Measurements from ENCODE around the gene CELF2.

The CELF2 gene

DNA sequence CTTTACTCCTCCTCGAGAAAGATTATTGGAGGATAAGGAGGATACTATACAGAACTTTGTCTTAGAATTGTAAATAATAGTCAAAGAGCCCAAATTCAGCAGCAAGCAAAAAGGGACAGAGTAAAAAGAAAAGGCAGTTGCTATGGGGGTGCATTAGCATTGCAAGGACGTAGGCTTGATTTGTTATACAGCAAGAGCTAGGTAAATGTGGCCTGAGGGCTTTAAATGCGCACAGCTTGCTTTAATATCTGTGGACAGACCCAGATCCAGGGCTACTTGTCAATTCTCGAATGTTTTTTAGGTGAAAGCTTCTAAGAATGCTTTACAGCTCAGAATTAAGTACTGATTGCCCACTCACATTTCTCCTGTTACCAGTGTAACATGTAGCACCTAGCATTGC is 58.5 kb downstream of the CELF2 start:
- H2BK12ac ChIP-seq (ENCODE audit: low read length), result no peak overlapping the region
- no peak overlapping the region for H3K4me3 ChIP-seq (ENCODE audit: low read length in 2 of 2)
- H4K8ac ChIP-seq (ENCODE audit: low read depth, low read length), result no peak overlapping the region
- no peak overlapping the region for H2BK120ac ChIP-seq (ENCODE audit: low read depth, low read length)
- no CpG with 5 or more reads among the region's 4 CpGs for WGBS, 2 donors (ENCODE audit: extremely low coverage in 2 of 2, insufficient read length in 2 of 2, insufficient replicate concordance in 1 of 2)
- H3K4ac ChIP-seq (ENCODE audit: low read length), result no peak overlapping the region
- no peaks in the 10 kb centered on the region for H3K79me1 ChIP-seq (ENCODE audit: low read depth, low read length)
- H2BK15ac ChIP-seq (ENCODE audit: low read length), result no peak overlapping the region
- H3K36me3 ChIP-seq (replicated peaks in 1 of 2; ENCODE audit: control insufficient read depth in 2 of 2, insufficient read depth in 2 of 2, low read length in 2 of 2), result no peaks in the 10 kb centered on the region
- no peak for DNase-seq (ENCODE audit: low spot score)
- H4K91ac ChIP-seq (ENCODE audit: low read depth, low read length, poor library complexity), result no peak overlapping the region
- no peak overlapping the region for H2BK5ac ChIP-seq (ENCODE audit: low read length)
- H3K4me1 ChIP-seq (ENCODE audit: control insufficient read depth in 2 of 2, insufficient read depth in 1 of 2, low read depth in 1 of 2, low read length in 2 of 2), result peaks cover 0 to 7% of the 10 kb centered on the region in 2 donors
- no peak overlapping the region for H3K18ac ChIP-seq (ENCODE audit: low read length)
- no peak overlapping the region for H2AFZ ChIP-seq (ENCODE audit: low read length)
- H3K9me3 ChIP-seq (replicated peaks in 1 of 2; ENCODE audit: control insufficient read depth in 2 of 2, insufficient read depth in 1 of 2, low read depth in 1 of 2, low read length in 2 of 2), result no peaks in the 10 kb centered on the region
- H2AK5ac ChIP-seq (ENCODE audit: low read depth, low read length), result no peak overlapping the region
- no peak overlapping the region for H3K27ac ChIP-seq (replicated peaks; ENCODE audit: low read length)
- H3K27me3 ChIP-seq (ENCODE audit: control insufficient read depth in 3 of 3, insufficient read depth in 3 of 3, low read depth in 1 of 3, low read length in 3 of 3), result no peaks in the 10 kb centered on the region
- no peak overlapping the region for H3K4me2 ChIP-seq (ENCODE audit: insufficient read depth, low read length, poor library complexity, severe bottlenecking)
- H3K9ac ChIP-seq (ENCODE audit: low read depth, low read length, poor library complexity), result no peak overlapping the region
- no peak overlapping the region for H3K14ac ChIP-seq (ENCODE audit: low read length)
- H3K23ac ChIP-seq (ENCODE audit: low read depth, low read length, poor library complexity), result no peak overlapping the region

DNA sequence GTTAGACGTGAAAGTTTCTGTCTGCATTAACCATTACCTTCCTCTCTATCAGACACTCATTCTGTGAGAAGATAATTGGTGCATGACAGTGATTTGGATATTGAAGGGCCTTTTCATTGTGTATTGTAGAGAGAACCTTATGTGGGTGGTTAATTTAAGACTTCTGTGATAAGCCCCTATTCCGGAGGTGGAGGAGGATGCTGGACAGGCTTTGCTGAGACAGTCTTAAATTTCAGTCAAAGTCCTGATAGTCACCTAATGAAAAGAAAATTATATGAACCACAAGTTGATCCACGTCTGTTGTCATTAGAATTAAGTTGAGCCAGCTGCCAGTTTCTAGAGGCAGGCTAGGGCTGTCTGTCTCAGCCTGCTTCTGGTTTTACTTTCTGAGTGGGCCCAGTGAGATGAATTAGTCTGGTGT is 62.9 kb downstream of the CELF2 start:
- H2BK12ac ChIP-seq (ENCODE audit: low read length), result no peak overlapping the region
- H4K91ac ChIP-seq (ENCODE audit: low read depth, low read length, poor library complexity), result no peak overlapping the region
- no peak overlapping the region for H2BK15ac ChIP-seq (ENCODE audit: low read length)
- no peak overlapping the region for H3K23ac ChIP-seq (ENCODE audit: low read depth, low read length, poor library complexity)
- no peaks in the 10 kb centered on the region for H3K79me1 ChIP-seq (ENCODE audit: low read depth, low read length)
- H3K4me1 ChIP-seq (ENCODE audit: control insufficient read depth in 2 of 2, insufficient read depth in 1 of 2, low read depth in 1 of 2, low read length in 2 of 2), result peaks cover 0 to 2% of the 10 kb centered on the region in 2 donors
- no peak overlapping the region for H2BK5ac ChIP-seq (ENCODE audit: low read length)
- H2BK120ac ChIP-seq (ENCODE audit: low read depth, low read length), result no peak overlapping the region
- H4K8ac ChIP-seq (ENCODE audit: low read depth, low read length), result no peak overlapping the region
- H3K18ac ChIP-seq (ENCODE audit: low read length), result no peak overlapping the region
- WGBS, 2 donors (ENCODE audit: extremely low coverage in 2 of 2, insufficient read length in 2 of 2, insufficient replicate concordance in 1 of 2), result no CpG with 5 or more reads among the region's 3 CpGs
- no peak overlapping the region for H3K4ac ChIP-seq (ENCODE audit: low read length)
- H2AK5ac ChIP-seq (ENCODE audit: low read depth, low read length), result no peak overlapping the region
- H3K4me3 ChIP-seq (ENCODE audit: low read length in 2 of 2), result no peak overlapping the region
- no peak overlapping the region for H2AFZ ChIP-seq (ENCODE audit: low read length)
- no peak overlapping the region for H3K14ac ChIP-seq (ENCODE audit: low read length)
- no peak overlapping the region for H3K4me2 ChIP-seq (ENCODE audit: insufficient read depth, low read length, poor library complexity, severe bottlenecking)
- H3K9me3 ChIP-seq (replicated peaks in 1 of 2; ENCODE audit: control insufficient read depth in 2 of 2, insufficient read depth in 1 of 2, low read depth in 1 of 2, low read length in 2 of 2), result peaks cover 0 to 2% of the 10 kb centered on the region in 2 donors
- no peak for DNase-seq (ENCODE audit: low spot score)
- no peak overlapping the region for H3K9ac ChIP-seq (ENCODE audit: low read depth, low read length, poor library complexity)
- no peak overlapping the region for H3K27ac ChIP-seq (replicated peaks; ENCODE audit: low read length)
- no peaks in the 10 kb centered on the region for H3K27me3 ChIP-seq (ENCODE audit: control insufficient read depth in 3 of 3, insufficient read depth in 3 of 3, low read depth in 1 of 3, low read length in 3 of 3)
- no peaks in the 10 kb centered on the region for H3K36me3 ChIP-seq (replicated peaks in 1 of 2; ENCODE audit: control insufficient read depth in 2 of 2, insufficient read depth in 2 of 2, low read length in 2 of 2)

DNA sequence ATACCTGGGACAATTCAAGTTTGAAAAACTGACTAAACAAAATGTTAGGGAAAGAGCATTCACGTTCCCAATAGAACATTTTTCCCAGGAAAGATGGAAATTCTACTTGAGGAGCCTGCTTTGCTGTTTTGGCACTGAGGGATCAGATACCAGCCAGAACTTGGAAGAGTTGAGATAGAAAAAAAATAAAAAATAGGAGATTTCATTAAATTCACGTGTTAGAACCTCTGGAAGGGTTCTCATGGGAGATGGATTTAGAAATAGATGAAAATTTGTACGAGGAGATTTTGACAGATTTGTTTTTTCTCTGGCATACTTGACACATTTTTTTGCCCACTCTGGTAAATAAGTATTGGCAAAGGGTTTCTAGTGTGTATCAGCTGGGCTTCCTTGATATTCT is 63.7 kb downstream of the CELF2 start:
- Histone ChIP-seq H3K4me2 (ENCODE audit: insufficient read depth, low read length, poor library complexity, severe bottlenecking) (no peak overlapping the region), H4K91ac (ENCODE audit: low read depth, low read length, poor library complexity) (no peak overlapping the region), H3K4me1 (ENCODE audit: control insufficient read depth in 2 of 2, insufficient read depth in 1 of 2, low read depth in 1 of 2, low read length in 2 of 2) (peaks cover 0 to 5% of the 10 kb centered on the region in 2 donors), H3K14ac (ENCODE audit: low read length) (no peak overlapping the region), H3K18ac (ENCODE audit: low read length) (no peak overlapping the region), H2BK120ac (ENCODE audit: low read depth, low read length) (no peak overlapping the region), H3K27ac (replicated peaks; ENCODE audit: low read length) (no peak overlapping the region), H2BK5ac (ENCODE audit: low read length) (no peak overlapping the region), H3K27me3 (ENCODE audit: control insufficient read depth in 3 of 3, insufficient read depth in 3 of 3, low read depth in 1 of 3, low read length in 3 of 3) (no peaks in the 10 kb centered on the region), H3K4me3 (ENCODE audit: low read length in 2 of 2) (no peak overlapping the region), H2AFZ (ENCODE audit: low read length) (no peak overlapping the region), H3K79me1 (ENCODE audit: low read depth, low read length) (no peaks in the 10 kb centered on the region), H3K36me3 (replicated peaks in 1 of 2; ENCODE audit: control insufficient read depth in 2 of 2, insufficient read depth in 2 of 2, low read length in 2 of 2) (no peaks in the 10 kb centered on the region), H2BK15ac (ENCODE audit: low read length) (no peak overlapping the region), H3K23ac (ENCODE audit: low read depth, low read length, poor library complexity) (no peak overlapping the region), H2AK5ac (ENCODE audit: low read depth, low read length) (no peak overlapping the region), H3K9ac (ENCODE audit: low read depth, low read length, poor library complexity) (no peak overlapping the region), H3K9me3 (replicated peaks in 1 of 2; ENCODE audit: control insufficient read depth in 2 of 2, insufficient read depth in 1 of 2, low read depth in 1 of 2, low read length in 2 of 2) (peaks cover 0 to 2% of the 10 kb centered on the region in 2 donors), H2BK12ac (ENCODE audit: low read length) (no peak overlapping the region), H3K4ac (ENCODE audit: low read length) (no peak overlapping the region), H4K8ac (ENCODE audit: low read depth, low read length) (no peak overlapping the region)
- DNase-seq (ENCODE audit: low spot score), result no peak
- no CpG with 5 or more reads among the region's 3 CpGs for WGBS, 2 donors (ENCODE audit: extremely low coverage in 2 of 2, insufficient read length in 2 of 2, insufficient replicate concordance in 1 of 2)

DNA sequence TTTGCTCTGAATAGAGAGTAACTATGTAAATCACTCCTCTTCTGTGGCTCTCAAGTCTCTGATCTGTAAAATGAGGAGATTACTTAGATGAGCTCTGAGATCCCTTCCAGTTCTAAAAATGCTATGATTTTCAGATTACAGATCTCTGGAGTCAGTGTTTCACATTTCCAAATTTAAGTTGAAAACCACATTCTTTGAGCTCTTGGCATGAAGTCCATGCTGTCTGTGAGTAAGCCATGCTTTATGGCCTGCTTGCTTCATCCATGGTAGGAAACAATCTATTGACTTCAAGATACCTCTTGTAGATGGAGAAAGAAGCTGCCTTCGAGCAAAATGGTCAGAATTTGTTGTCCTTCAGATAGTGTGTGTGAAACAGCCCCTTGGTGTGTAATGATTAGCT is 64.9 kb downstream of the CELF2 start:
- H4K91ac ChIP-seq (ENCODE audit: low read depth, low read length, poor library complexity), result no peak overlapping the region
- no peak overlapping the region for H2BK12ac ChIP-seq (ENCODE audit: low read length)
- H3K9me3 ChIP-seq (replicated peaks in 1 of 2; ENCODE audit: control insufficient read depth in 2 of 2, insufficient read depth in 1 of 2, low read depth in 1 of 2, low read length in 2 of 2), result peaks cover 0 to 2% of the 10 kb centered on the region in 2 donors
- no peak overlapping the region for H3K23ac ChIP-seq (ENCODE audit: low read depth, low read length, poor library complexity)
- H3K18ac ChIP-seq (ENCODE audit: low read length), result no peak overlapping the region
- H3K4me2 ChIP-seq (ENCODE audit: insufficient read depth, low read length, poor library complexity, severe bottlenecking), result no peak overlapping the region
- no peak overlapping the region for H3K4me3 ChIP-seq (ENCODE audit: low read length in 2 of 2)
- H2BK15ac ChIP-seq (ENCODE audit: low read length), result no peak overlapping the region
- no peak overlapping the region for H2AK5ac ChIP-seq (ENCODE audit: low read depth, low read length)
- H3K79me1 ChIP-seq (ENCODE audit: low read depth, low read length), result no peaks in the 10 kb centered on the region
- H2AFZ ChIP-seq (ENCODE audit: low read length), result no peak overlapping the region
- peaks cover 0 to 3% of the 10 kb centered on the region in 2 donors for H3K4me1 ChIP-seq (ENCODE audit: control insufficient read depth in 2 of 2, insufficient read depth in 1 of 2, low read depth in 1 of 2, low read length in 2 of 2)
- WGBS, 2 donors (ENCODE audit: extremely low coverage in 2 of 2, insufficient read length in 2 of 2, insufficient replicate concordance in 1 of 2), result no CpG with 5 or more reads among the region's 1 CpG
- H3K4ac ChIP-seq (ENCODE audit: low read length), result no peak overlapping the region
- no peak overlapping the region for H4K8ac ChIP-seq (ENCODE audit: low read depth, low read length)
- H3K14ac ChIP-seq (ENCODE audit: low read length), result no peak overlapping the region
- no peaks in the 10 kb centered on the region for H3K36me3 ChIP-seq (replicated peaks in 1 of 2; ENCODE audit: control insufficient read depth in 2 of 2, insufficient read depth in 2 of 2, low read length in 2 of 2)
- no peak overlapping the region for H2BK120ac ChIP-seq (ENCODE audit: low read depth, low read length)
- no peak overlapping the region for H3K9ac ChIP-seq (ENCODE audit: low read depth, low read length, poor library complexity)
- no peak for DNase-seq (ENCODE audit: low spot score)
- H2BK5ac ChIP-seq (ENCODE audit: low read length), result no peak overlapping the region
- H3K27ac ChIP-seq (replicated peaks; ENCODE audit: low read length), result no peak overlapping the region
- no peaks in the 10 kb centered on the region for H3K27me3 ChIP-seq (ENCODE audit: control insufficient read depth in 3 of 3, insufficient read depth in 3 of 3, low read depth in 1 of 3, low read length in 3 of 3)
